Left renal cortex interstitium (tissue), 4 donors: Measurements from ENCODE around the gene WASF3. TPM values are rescaled to one million over a fixed set of nuclear protein-coding genes. Genes with fewer than 3 reads are reported as not detected.

Experiments used
- polyA plus RNA-seq, 4 donors: library from polyadenylated mRNA; unstranded; fragments of 120-200 nt; gene quantifications; one replicate each; pipeline ENCODE4 v1.2.1, GENCODE V29; 2013; ENCODE audit not compliant: insufficient read length in 4 of 4

The WASF3 gene
- polyA plus RNA-seq, 4 donors = 43.9 to 61.8 (median 51.4) TPM

Other genes with a start within 250 kb of the WASF3 start
- under 1 TPM in 1 of 4 donors, not detected in 3; 0.06 TPM for gene GPR12, start 203.1 kb downstream of the WASF3 start, polyA plus RNA-seq